ENCODE results near the gene HYCC1.
"Not testable (repeated sequence)": the region's sequence is repeated elsewhere in the genome, so short reads cannot be mapped to it uniquely, and the experiment has no call there.

HYCC1 gene

DNA sequence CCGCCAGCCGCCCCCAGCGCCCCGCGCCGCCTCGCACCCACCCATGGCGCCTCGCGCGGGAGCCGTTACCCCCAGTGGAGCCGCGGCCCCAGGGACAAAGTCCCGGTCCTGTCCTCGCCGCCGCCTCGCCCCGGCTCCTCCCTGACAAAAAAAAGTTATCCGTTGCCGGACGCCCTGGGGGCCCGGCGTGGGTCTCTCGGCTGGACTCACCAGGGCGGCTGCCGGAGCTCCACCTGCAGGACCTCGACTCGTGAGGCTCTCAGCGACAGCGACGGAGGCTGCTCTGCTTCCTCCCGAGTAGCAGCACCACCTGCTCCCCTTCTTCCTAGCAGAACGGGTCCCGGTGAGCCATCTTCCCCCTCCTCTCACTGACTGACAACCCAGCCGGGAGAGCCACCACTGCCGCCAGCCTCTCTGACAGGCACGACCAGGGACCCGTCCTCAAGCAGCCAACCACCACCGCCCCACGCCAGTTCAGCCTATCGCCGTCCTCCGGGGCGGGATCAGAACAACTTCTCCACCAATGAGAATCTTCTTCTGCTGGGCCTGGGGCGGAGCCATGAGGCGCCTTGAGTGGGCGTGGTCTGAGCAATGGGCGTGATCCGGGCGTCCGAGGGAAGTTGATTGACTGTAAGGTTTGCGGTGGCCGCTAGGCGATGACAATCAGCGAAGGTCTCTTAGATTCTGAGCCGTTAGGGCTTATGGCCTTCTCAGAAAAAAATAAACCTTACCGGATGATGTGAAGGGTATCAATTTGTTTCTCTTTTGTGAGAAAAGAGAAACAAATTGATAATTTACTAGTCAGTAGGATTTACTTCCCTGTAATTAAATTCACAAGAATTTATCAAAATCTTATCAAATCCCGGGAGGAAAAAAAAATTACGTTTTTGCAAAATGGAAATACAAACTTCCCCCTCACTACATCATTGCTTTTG lies at the start of gene HYCC1:
Gene HYCC1, minus strand, starts transcription at position 416 of the 935 bp plus-strand sequence. CDS start 23,019 bp downstream, outside the sequence.
- DNase-seq, result peak; percentile 100

GRCh38 chr7:23062452-23062851 lies 48.5 kb upstream of the HYCC1 start:
- DNase-seq, result no peak

- DNase-seq, result no peak
These were observed 47.4 kb upstream of the HYCC1 start for GRCh38 chr7:23061327-23061726.

GRCh38 chr7:23058408-23059096 lies 44.6 kb upstream of the HYCC1 start:
- DNase-seq, result no peak

DNA sequence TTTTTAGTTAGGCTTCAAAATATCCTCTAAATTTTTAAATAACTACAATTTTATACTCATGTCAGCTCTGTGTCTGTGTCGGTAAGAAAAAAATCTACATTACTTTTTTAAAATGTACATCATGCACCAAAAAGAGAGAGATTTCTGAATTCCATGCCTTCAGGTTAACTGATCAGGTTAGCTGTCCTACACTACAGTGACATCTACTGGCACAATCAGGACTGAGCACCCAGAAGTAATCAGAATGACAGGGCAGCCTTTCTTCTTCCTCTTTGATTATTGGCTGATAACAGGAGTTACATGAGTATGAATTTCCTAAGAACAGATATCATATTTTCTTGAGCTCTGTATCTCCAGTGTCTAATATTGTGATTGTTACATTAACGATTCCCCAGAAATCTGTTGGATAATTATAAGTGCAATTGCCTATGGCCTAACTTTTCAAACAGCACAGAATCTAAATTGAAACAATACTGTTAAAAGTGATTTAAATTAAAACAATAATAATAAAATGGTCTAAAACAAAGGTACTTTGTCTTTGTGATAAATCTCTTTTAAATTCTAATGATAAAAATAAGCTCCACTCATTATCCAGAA lies 41.8 kb upstream of the HYCC1 start:
- DNase-seq, result peak; percentile 83

DNA sequence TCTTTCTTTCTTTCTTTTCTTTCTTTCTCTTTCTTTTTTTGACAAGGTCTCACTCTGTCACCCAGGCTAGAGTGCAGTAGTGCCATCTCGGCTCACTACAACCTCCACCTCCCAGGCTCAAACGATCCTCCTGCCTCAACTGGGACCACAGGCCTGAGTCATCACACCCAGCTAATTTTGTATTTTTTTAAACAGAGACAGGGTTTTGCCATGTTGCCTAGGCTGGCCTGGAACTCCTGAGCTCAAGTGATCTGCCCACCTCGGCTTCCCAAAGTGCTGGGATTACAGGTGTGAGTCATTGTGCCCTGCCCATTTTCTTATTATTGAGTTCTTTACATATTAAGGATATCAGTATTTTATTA lies 37.2 kb upstream of the HYCC1 start:
- DNase-seq, result peak; percentile 31

- not testable (repeated sequence) for DNase-seq
These were observed 32.4 kb upstream of the HYCC1 start for GRCh38 chr7:23046336-23046735.

GRCh38 chr7:23045086-23045485 lies 31.2 kb upstream of the HYCC1 start:
- DNase-seq, result not testable (repeated sequence)

DNA sequence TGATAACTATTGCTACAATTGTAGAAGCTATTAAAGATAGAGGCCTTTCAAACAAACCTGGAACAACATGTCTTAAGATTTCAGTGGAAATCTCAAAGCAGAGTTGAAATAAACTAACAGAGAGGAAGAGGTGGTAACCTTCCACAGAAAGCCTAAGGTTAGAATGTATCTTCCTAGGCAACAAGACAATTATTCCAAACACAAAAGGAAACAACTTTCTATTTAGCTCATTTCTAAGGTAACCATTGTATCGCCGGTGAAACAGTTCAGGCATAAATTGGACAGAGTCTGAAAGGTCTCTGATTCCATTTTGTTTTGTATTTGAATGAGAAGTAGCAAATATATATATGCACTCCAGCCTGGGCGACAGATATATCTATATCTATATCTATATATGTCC lies 30.7 kb upstream of the HYCC1 start:
- no peak for DNase-seq

- no peak for DNase-seq
These were observed 29.5 kb upstream of the HYCC1 start for GRCh38 chr7:23043441-23043840.

DNA sequence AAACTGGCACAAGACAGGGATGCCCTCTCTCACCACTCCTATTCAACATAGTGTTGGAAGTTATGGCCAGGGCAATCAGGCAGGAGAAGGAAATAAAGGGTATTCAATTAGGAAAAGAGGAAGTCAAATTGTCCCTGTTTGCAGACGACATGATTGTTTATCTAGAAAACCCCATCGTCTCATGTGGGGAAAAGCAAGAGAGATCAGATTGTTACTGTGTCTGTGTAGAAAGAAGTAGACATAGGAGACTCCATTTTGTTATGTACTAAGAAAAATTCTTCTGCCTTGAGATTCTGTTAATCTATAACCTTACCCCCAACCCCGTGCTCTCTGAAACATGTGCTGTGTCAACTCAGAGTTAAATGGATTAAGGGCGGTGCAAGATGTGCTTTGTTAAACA lies 25.7 kb upstream of the HYCC1 start:
- DNase-seq, result not testable (repeated sequence)

DNA sequence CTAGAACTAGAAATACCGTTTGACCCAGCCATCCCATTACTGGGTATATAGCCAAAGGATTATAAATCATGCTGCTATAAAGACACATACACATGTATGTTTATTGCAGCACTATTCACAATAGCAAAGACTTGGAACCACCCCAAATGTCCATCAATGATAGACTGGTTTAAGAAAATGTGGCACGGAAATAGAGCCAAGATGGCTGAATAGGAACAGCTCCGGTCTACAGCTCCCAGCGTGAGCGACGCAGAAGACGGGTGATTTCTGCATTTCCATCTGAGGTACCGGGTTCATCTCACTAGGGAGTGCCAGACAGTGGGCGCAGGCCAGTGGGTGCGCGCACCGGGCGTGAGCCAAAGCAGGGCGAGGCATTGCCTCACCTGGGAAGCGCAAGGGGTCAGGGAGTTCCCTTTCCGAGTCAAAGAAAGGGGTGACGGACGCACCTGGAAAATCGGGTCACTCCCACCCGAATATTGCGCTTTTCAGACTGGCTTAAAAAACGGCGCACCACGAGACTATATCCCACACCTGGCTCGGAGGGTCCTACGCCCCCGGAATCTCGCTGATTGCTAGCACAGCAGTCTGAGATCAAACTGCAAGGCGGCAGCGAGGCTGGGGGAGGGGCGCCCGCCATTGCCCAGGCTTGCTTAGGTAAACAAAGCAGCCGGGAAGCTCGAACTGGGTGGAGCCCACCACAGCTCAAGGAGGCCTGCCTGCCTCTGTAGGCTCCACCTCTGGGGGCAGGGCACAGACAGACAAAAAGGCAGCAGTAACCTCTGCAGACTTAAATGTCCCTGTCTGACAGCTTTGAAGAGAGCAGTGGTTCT lies 21.8 kb upstream of the HYCC1 start:
- not testable (repeated sequence) for DNase-seq

- no peak for DNase-seq
These were observed 13.3 kb upstream of the HYCC1 start for GRCh38 chr7:23027261-23027660.

GRCh38 chr7:23026164-23026563 lies 12.2 kb upstream of the HYCC1 start:
- no peak for DNase-seq

DNA sequence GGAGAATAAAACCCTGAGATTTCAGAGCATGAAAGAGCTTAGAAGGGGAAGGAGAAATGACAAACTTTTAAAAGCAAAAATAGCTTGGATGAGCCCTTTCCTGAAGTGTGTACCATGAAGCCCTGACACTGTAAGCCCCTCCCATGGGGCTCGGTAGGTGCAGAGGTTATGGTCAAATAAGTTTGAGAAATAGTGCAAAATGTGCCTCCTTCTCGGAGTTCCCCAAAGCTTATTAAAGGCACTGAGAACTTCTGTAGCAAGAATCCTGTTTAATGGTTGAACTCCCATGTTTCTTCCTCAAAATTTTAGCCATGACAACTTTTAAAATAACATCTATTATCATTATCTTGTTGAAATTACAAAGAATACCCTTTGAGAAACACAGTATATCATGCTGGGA lies 10.5 kb upstream of the HYCC1 start:
- no peak for DNase-seq

DNA sequence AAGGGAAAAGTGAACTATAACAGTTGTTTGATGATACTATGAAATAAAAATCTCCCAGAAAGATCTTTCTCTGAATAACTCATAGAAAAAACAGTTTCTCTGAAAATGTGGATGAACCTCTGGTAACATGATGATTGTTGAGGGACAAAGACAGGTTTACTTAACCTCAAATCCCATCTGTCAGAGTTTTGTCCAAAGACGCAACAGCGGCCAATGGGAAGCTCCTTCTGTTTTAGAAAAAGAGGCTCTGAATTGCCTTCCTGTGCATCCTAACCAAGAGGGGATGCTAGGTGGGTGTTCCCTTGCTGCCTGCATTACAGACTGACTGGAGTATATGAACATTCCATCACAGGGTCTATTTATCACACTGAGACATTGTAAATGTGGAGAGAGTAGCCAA lies 8.9 kb upstream of the HYCC1 start:
- no peak for DNase-seq

GRCh38 chr7:23022258-23022769 lies 8.4 kb upstream of the HYCC1 start:
- DNase-seq, result no peak

DNA sequence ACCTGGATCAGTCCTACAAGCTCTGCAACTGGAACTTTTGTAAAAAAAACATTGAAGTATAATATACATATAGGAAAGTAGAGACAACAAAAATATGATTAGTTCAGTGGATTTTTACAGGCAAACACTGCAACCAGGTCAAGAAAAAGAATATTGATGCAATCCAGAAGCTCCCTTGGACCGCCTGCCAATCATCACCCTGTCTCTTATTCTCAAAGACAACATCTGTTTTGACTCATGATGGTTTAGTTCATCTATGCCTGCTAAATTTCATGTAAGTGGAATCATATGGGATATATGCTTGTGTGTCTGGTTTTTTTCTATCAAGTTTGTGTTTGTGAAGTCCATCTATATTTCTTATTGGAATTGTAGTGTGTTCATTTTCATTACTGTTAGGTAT lies 7.7 kb upstream of the HYCC1 start:
- DNase-seq, result no peak

GRCh38 chr7:23020742-23021401 lies 6.9 kb upstream of the HYCC1 start:
- peak; percentile 45 for DNase-seq

GRCh38 chr7:23018750-23019149 lies 4.8 kb upstream of the HYCC1 start:
- no peak for DNase-seq

DNA sequence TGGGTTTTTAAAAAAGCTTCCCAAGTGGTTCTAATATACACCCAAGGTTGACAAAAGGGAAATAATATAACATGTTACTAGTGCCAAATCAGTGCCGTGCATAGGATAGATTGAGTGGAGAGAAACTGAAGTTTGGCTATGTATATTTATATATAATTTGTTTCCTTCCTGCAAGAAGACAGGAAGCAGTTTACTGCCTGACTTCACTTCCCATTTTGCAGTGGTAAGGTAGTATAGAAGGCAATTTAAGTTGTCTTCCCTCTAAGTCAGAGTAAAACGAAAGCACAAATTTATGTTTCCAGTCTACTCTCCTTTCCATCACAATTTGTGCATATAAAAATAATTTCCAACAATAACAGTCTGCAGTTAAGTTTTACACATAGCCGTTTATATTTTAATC lies 3.4 kb upstream of the HYCC1 start:
- DNase-seq, result no peak

Measured in activated CD4-positive, alpha-beta T cell treated with anti-CD3 and anti-CD28 coated beads, Interleukin-2, Interleukin-6, amounts not matched to agents 100 ng/mL and 50 ng/mL, durations not matched to agents 16 hours and 8 hours (primary cell).